Endodermal cell (in vitro differentiated cells): Measurements from ENCODE around the gene PIMREG. TPM values are rescaled to one million over a fixed set of nuclear protein-coding genes. Genes with fewer than 3 reads are reported as not detected.

Source experiments
- DNase-seq: peaks from one replicate; pipeline ENCODE4 v3.0.0-alpha.2; 2017
- H3K27ac ChIP-seq: 2 replicates; pipeline ENCODE4 v1.5.1; 2013; ENCODE audit warnings: mild to moderate bottlenecking, low read depth, low read length, moderate library complexity
- H3K27me3 ChIP-seq: 2 replicates; pipeline ENCODE4 v1.6.1; 2013; ENCODE audit warnings: mild to moderate bottlenecking, low read length, moderate library complexity; ENCODE audit not compliant: insufficient read depth, control insufficient read depth, poor library complexity, severe bottlenecking
- H3K36me3 ChIP-seq: 2 replicates; pipeline ENCODE4 v1.7.0; 2013; ENCODE audit warnings: mild to moderate bottlenecking, low read length, moderate library complexity; ENCODE audit not compliant: control insufficient read depth, insufficient read depth
- H3K4me1 ChIP-seq: one replicate; pipeline ENCODE4 v1.7.0; 2013; ENCODE audit warnings: low read length; ENCODE audit not compliant: control insufficient read depth, insufficient read depth
- H3K4me3 ChIP-seq: 2 replicates; pipeline ENCODE4 v1.5.1; 2013; ENCODE audit warnings: mild to moderate bottlenecking, low read length, moderate library complexity
- H3K9ac ChIP-seq: 2 replicates; pipeline ENCODE4 v1.6.1; 2013; ENCODE audit warnings: mild to moderate bottlenecking, low read length, moderate library complexity; ENCODE audit not compliant: poor library complexity, severe bottlenecking; ENCODE audit errors: extremely low read depth
- H3K9me3 ChIP-seq: 2 replicates; pipeline ENCODE4 v1.6.1; 2013; ENCODE audit warnings: mild to moderate bottlenecking, low read length, moderate library complexity; ENCODE audit not compliant: control insufficient read depth
- H3K27ac Mint-ChIP-seq: 2 replicates; pipeline ENCODE4 v1.8.0; 2020; ENCODE audit warnings: mixed read lengths
- H3K27me3 Mint-ChIP-seq: 2 replicates; pipeline ENCODE4 v1.8.0; 2021; ENCODE audit warnings: mild to moderate bottlenecking, mixed read lengths; ENCODE audit not compliant: insufficient read depth
- H3K36me3 Mint-ChIP-seq: 2 replicates; pipeline ENCODE4 v1.8.0; 2020; ENCODE audit warnings: low read depth, mixed read lengths
- H3K4me1 Mint-ChIP-seq: 2 replicates; pipeline ENCODE4 v1.8.0; 2020; ENCODE audit warnings: mixed read lengths
- H3K4me3 Mint-ChIP-seq: 2 replicates; pipeline ENCODE4 v1.8.0; 2020; ENCODE audit warnings: mild to moderate bottlenecking, moderate library complexity, mixed read lengths
- H3K9me3 Mint-ChIP-seq: 2 replicates; pipeline ENCODE4 v1.8.0; 2020; ENCODE audit warnings: mild to moderate bottlenecking, mixed read lengths
- WGBS, 2 experiments: methylation state at CpG; one replicate each; pipeline versions ENCODE4 v1.1.5 to v1.1.7; 2013; ENCODE audit warnings: missing lambda C conversion rate in 2 of 2, mixed read lengths in 1 of 2; ENCODE audit not compliant: insufficient coverage in 1 of 2, insufficient read length in 1 of 2; 5-methylcytosine and 5-hydroxymethylcytosine counted together
- total RNA-seq, 2 donors: library from RNA; stranded (reverse); fragmentation: NEBNext Ultra II Directional in 1 of 2; extraction: Animal tissue kit (Norgen Biotek cat#: 25700) in 1 of 2; gene quantifications; 2 replicates in 1 of 2; 3 replicates in 1 of 2; pipeline ENCODE4 v1.2.1, GENCODE V29; 2021
- TF ChIP-seq, protein P1 (sequence below): fragments of 200-600 bp; sonication (generic); conservative IDR thresholded peaks from 2 replicates; pipeline ENCODE4 v1.5.0; 2021; ENCODE audit warnings: antibody characterized with exemption, mild to moderate bottlenecking

Gene PIMREG
- total RNA-seq, 2 donors from 2014 or later: 33.4 to 68.7 TPM

DNA sequence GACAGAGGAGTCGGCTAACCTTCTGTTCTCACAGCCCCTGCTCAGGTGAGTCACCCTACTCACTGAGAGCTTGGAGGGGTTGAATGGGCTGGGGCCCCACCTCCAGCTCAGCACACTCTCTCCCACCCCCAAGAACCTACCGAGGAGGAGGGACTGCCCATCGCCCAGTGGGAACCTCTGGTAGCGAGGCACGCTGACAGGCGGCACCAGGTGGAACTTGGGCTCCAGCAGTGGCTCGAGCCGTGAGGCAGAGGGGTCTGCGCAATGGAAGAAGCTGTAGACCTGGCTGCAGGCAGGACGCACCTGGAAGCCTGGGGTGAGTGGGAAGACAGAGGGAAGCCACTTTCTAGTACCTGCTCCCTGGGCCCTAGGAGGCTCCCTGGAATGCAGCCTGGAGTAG is 28.3 kb downstream of the PIMREG start:
- H3K27me3 ChIP-seq: no peaks in the 10 kb centered on the region
- H3K9ac ChIP-seq: no peak overlapping the region
- H3K27ac Mint-ChIP-seq: no peak overlapping the region
- H3K27me3 Mint-ChIP-seq: no peaks in the 10 kb centered on the region
- 88 to 93% methylated on average over 10 of the region's 10 CpGs for WGBS, 2 experiments
- H3K27ac ChIP-seq: no peak overlapping the region
- peak; percentile 66 for DNase-seq
- no peaks in the 10 kb centered on the region for H3K9me3 ChIP-seq
- H3K4me3 Mint-ChIP-seq: no peak overlapping the region
- H3K4me1 Mint-ChIP-seq: peaks cover 19% of the 10 kb centered on the region
- TF ChIP-seq, protein P1, sequence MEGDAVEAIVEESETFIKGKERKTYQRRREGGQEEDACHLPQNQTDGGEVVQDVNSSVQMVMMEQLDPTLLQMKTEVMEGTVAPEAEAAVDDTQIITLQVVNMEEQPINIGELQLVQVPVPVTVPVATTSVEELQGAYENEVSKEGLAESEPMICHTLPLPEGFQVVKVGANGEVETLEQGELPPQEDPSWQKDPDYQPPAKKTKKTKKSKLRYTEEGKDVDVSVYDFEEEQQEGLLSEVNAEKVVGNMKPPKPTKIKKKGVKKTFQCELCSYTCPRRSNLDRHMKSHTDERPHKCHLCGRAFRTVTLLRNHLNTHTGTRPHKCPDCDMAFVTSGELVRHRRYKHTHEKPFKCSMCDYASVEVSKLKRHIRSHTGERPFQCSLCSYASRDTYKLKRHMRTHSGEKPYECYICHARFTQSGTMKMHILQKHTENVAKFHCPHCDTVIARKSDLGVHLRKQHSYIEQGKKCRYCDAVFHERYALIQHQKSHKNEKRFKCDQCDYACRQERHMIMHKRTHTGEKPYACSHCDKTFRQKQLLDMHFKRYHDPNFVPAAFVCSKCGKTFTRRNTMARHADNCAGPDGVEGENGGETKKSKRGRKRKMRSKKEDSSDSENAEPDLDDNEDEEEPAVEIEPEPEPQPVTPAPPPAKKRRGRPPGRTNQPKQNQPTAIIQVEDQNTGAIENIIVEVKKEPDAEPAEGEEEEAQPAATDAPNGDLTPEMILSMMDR: no peak
- H3K4me1 ChIP-seq: peaks cover 6% of the 10 kb centered on the region
- H3K36me3 ChIP-seq: no peaks in the 10 kb centered on the region
- no peaks in the 10 kb centered on the region for H3K36me3 Mint-ChIP-seq
- no peak overlapping the region for H3K4me3 ChIP-seq
- H3K9me3 Mint-ChIP-seq: no peaks in the 10 kb centered on the region

DNA sequence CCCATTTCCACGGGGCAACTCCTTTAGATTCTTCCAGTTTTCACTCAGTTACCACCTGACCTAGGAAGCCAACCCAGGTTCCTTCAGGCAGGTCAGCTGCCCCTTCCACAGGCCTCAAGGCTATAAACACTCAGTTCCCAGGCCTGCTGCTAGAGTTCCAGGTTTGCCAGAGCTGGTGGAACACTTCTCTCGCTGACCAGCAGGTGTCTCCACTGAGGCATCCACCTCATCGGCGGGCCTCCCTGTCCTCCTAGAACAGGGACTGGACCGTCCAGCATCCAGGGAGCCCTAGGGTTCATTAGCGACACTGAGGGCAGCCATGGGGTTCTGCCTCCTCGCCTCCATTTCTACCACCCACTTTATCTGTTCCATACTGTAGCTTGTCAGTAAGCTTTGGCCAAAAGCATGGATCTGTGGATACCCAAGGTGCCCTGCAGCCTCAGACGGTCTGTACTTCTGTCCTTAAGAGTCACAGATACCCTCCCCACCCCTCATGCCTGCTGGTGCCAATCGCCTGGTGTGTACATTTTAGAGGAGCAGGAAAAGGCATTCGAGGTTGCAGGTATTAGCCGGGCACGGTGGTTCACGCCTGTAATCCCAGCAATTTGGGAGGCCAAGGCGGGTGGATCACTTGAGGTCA is 29.0 kb downstream of the PIMREG start:
- H3K27ac Mint-ChIP-seq: no peak overlapping the region
- no peaks in the 10 kb centered on the region for H3K9me3 ChIP-seq
- no peak overlapping the region for H3K9ac ChIP-seq
- H3K9me3 Mint-ChIP-seq: no peaks in the 10 kb centered on the region
- H3K4me3 Mint-ChIP-seq: no peak overlapping the region
- peaks cover 6% of the 10 kb centered on the region for H3K4me1 ChIP-seq
- WGBS, 2 experiments: 51 to 57% methylated on average over 12 to 14 of the region's 14 CpGs
- DNase-seq: peak; percentile 98
- TF ChIP-seq, protein P1: peak; percentile 96
- no peaks in the 10 kb centered on the region for H3K36me3 ChIP-seq
- no peak overlapping the region for H3K4me3 ChIP-seq
- no peaks in the 10 kb centered on the region for H3K27me3 ChIP-seq
- H3K4me1 Mint-ChIP-seq: peaks cover 19% of the 10 kb centered on the region
- H3K27me3 Mint-ChIP-seq: no peaks in the 10 kb centered on the region
- H3K27ac ChIP-seq: no peak overlapping the region
- no peaks in the 10 kb centered on the region for H3K36me3 Mint-ChIP-seq

DNA sequence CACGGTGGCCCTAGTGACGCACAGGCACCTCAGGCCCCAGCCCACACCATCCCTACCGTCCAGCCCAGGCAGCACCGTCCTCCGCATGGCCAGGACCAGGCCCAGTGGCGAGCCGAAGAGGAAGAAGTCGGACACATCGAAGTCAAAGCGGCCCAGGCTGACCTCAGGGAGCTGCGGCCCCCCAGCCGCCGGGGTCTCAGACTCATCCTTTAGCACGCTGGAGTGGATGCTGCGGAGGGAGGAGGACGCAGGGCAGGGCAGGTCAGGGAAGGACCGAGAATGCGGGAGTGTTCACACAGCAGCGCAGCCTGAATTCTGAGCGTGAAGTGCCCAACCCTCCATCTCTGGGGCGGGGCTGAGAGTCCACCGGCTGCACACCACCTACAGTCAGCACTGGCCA is 30.1 kb downstream of the PIMREG start:
- H3K4me3 Mint-ChIP-seq: no peak overlapping the region
- Histone ChIP-seq H3K4me3 (no peak overlapping the region), H3K4me1 (peaks cover 6% of the 10 kb centered on the region), H3K36me3 (no peaks in the 10 kb centered on the region), H3K27ac (no peak overlapping the region), H3K27me3 (no peaks in the 10 kb centered on the region), H3K9me3 (no peaks in the 10 kb centered on the region), H3K9ac (no peak overlapping the region)
- 95 to 96% methylated on average over 16 to 22 of the region's 22 CpGs for WGBS, 2 experiments
- H3K36me3 Mint-ChIP-seq: no peaks in the 10 kb centered on the region
- no peaks in the 10 kb centered on the region for H3K27me3 Mint-ChIP-seq
- peaks cover 20% of the 10 kb centered on the region for H3K4me1 Mint-ChIP-seq
- H3K9me3 Mint-ChIP-seq: no peaks in the 10 kb centered on the region
- DNase-seq: no peak
- H3K27ac Mint-ChIP-seq: no peak overlapping the region
- TF ChIP-seq, protein P1: no peak
